Left lung (tissue), 10 donors: ENCODE data around the gene STK31. TPM values are rescaled to one million over a fixed set of nuclear protein-coding genes. Genes with fewer than 3 reads are reported as not detected.
"Not testable (repeated sequence)": the region's sequence is repeated elsewhere in the genome, so short reads cannot be mapped to it uniquely, and the experiment has no call there.

Source experiments
- ATAC-seq: fragments of 200-7000 bp; cut with Tn5 transposase; one replicate; pipeline ENCODE4 v1.9.1; 2020; ENCODE audit warnings: moderate library complexity
- DNase-seq, 4 donors: peaks; one replicate each; pipeline ENCODE4 v3.0.0-alpha.2; 2013 to 2020
- H3K27ac ChIP-seq, 2 donors: fragments of 200-600 bp; sonication (generic) in 1 of 2; one replicate each; pipeline versions ENCODE4 v1.5.0 to v1.8.0; 2020 to 2021
- H3K27me3 ChIP-seq, 2 donors: fragments of 200-600 bp; sonication (generic) in 1 of 2; one replicate each; pipeline versions ENCODE4 v1.5.0 to v1.8.0; 2020 to 2021
- H3K36me3 ChIP-seq, 2 donors: fragments of 200-600 bp; sonication (generic) in 1 of 2; one replicate each; pipeline versions ENCODE4 v1.5.0 to v1.8.0; 2020 to 2021
- H3K4me1 ChIP-seq, 2 donors: fragments of 200-600 bp; one replicate each; pipeline ENCODE4 v1.8.0; 2021
- H3K4me3 ChIP-seq, 2 donors: fragments of 200-600 bp; sonication (generic) in 1 of 2; one replicate each; pipeline versions ENCODE4 v1.5.0 to v1.8.0; 2020 to 2021; ENCODE audit warnings: mild to moderate bottlenecking in 1 of 2
- H3K9me3 ChIP-seq, 2 donors: fragments of 200-600 bp; sonication (generic) in 1 of 2; one replicate each; pipeline versions ENCODE4 v1.5.0 to v1.8.0; 2020 to 2021
- intact Hi-C, 2 donors: fragments of 100-400 bp; cut with DNase I; formaldehyde crosslinking; loops; one replicate each; pipeline versions ENCODE4 v1.11.2 to v1.14.2; 2022
- polyA plus RNA-seq, 6 donors: library from polyadenylated mRNA; unstranded; fragments of 120-200 nt; gene quantifications; one replicate each; pipeline ENCODE4 v1.2.1, GENCODE V29; 2013; ENCODE audit not compliant: insufficient read length in 6 of 6
- total RNA-seq, 2 donors: library from RNA; stranded (reverse); fragmentation: NEBNext Ultra II Directional; extraction: Animal tissue kit (Norgen Biotek cat#: 25700); gene quantifications; one replicate each; pipeline ENCODE4 v1.2.1, GENCODE V29; 2021
- TF ChIP-seq, protein P1 (sequence below), 2 donors: fragments of 200-600 bp; sonication (generic) in 1 of 2; IDR thresholded peaks; one replicate each; pipeline versions ENCODE4 v1.5.0 to v1.8.0; 2021; ENCODE audit warnings: antibody characterized with exemption in 2 of 2
- donor health status: DM: no; HTN: yes; CAD: no.
- donor health status: DM: no; HTN: no; CAD: no.

The STK31 gene
- total and polyA plus RNA-seq, 8 donors, result 0.90 to 1.6 (median 1.3) TPM

DNA sequence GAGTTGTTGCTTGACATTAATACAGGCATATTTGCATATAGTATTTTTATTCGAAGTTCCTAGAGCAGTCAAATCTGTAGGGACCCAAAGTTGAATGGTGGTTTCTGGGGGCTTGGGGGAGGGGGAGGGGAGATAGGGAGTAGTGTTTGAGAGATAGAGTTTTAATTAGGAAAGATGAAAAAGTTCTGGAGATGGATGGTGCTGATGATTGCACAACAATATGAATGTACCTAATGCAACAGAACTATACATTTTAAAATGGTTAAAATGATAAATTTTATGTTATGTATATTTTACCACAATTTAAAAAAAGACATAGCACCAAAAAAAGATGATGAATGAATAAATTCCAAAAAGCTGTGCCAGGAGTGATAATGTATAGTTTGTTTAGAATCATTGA lies 41.8 kb downstream of the STK31 start:
- Histone ChIP-seq H3K9me3 (peaks cover 0 to 2% of the 10 kb centered on the region in 2 donors), H3K36me3 (no peaks in the 10 kb centered on the region), H3K27me3 (no peaks in the 10 kb centered on the region), H3K4me3 (no peak overlapping the region), H3K27ac (no peak overlapping the region), H3K4me1 (no peaks in the 10 kb centered on the region)
- ATAC-seq, result no peak
- intact Hi-C loops, result no loop called here
- TF ChIP-seq, protein P1, sequence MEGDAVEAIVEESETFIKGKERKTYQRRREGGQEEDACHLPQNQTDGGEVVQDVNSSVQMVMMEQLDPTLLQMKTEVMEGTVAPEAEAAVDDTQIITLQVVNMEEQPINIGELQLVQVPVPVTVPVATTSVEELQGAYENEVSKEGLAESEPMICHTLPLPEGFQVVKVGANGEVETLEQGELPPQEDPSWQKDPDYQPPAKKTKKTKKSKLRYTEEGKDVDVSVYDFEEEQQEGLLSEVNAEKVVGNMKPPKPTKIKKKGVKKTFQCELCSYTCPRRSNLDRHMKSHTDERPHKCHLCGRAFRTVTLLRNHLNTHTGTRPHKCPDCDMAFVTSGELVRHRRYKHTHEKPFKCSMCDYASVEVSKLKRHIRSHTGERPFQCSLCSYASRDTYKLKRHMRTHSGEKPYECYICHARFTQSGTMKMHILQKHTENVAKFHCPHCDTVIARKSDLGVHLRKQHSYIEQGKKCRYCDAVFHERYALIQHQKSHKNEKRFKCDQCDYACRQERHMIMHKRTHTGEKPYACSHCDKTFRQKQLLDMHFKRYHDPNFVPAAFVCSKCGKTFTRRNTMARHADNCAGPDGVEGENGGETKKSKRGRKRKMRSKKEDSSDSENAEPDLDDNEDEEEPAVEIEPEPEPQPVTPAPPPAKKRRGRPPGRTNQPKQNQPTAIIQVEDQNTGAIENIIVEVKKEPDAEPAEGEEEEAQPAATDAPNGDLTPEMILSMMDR (IDR thresholded peaks at IDR 0.05), result no peak
- DNase-seq, result no peak

DNA sequence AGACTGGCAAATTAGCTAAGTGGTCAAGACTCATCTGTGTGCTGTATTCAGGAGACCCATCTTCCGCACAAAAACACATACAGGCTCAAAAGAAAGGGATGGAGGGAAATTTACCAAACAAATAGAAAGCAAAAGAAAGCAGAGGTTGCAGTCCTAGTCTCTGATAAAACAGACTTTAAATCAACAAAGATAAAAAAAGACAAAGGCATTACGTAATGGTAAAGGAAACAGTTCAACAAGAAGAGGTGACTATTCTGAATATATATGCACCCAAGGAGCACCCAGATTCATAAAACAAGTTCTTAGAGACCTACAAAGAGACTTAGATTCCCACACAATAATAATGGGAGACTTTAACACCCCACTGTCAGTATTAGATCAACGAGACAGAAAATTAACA lies 48.8 kb downstream of the STK31 start:
- DNase-seq, intact Hi-C loops, H3K36me3 ChIP-seq, H3K4me1 ChIP-seq, H3K4me3 ChIP-seq, H3K27me3 ChIP-seq, H3K27ac ChIP-seq, H3K9me3 ChIP-seq, ATAC-seq: not testable (repeated sequence)

DNA sequence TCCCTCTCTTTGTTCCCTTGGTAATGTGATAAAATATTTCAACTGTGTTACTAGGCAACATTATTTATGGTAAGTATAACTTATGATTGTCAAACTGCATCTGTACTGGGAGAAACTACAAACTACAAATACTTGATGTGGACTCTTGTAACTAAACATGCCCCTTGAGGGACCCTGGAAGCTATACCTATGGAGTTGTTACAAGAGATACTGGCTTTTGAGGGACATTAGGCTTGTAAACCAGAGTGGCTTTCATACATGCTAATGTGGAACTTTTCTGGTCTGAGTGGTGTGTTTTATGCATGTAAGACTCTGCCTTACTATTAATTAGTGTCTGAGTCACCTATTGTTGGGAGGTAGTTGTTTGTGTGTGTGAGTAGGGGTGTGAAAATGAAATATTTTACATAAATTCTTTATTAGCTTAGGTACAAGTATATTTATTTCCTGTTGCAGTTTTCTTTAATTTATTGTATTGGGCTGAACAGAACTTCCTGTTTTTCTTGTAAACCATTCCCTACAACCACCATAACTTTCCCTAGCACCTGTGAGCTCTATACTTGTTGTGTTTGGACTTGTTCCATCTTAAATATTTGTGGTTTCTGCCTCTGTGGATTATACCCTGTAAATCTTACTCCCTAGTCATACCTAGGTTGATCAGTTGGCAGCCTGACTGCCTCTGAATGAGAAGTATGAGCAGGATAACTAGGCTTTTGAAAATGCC lies 49.8 kb downstream of the STK31 start:
- H3K4me1 ChIP-seq, result no peaks in the 10 kb centered on the region
- DNase-seq, result peak in 2 of 4 donors; percentile 4 to 29
- intact Hi-C loops, result no loop called here
- H3K27ac ChIP-seq, result no peak overlapping the region
- no peak overlapping the region for H3K4me3 ChIP-seq
- H3K27me3 ChIP-seq, result no peaks in the 10 kb centered on the region
- H3K9me3 ChIP-seq, result peaks cover 0 to 2% of the 10 kb centered on the region in 2 donors
- H3K36me3 ChIP-seq, result no peaks in the 10 kb centered on the region
- peak; percentile 96 for ATAC-seq
- TF ChIP-seq, protein P1 (IDR thresholded peaks at IDR 0.05), result no peak

DNA sequence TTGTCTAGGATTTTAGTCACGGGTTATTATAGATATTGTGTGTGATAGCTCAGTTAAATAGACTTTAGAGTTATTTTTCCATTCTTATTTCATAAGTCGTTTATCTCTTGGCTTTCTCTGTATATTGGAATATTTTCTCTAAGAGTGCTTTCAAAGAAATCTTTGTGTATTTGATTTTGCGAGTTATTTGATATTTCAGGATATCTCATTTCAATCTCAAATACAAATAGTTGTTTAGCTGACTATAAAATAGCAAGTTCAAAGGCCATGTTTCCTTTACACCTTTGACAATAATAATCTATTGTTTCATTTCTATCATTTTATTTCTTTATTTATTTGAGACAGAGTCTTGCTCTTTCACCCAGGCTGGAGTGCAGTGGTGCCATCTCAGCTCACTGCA lies 55.9 kb downstream of the STK31 start:
- DNase-seq (no peak), ATAC-seq (no peak)
- H3K27ac ChIP-seq, result no peak overlapping the region
- no peaks in the 10 kb centered on the region for H3K27me3 ChIP-seq
- no peak overlapping the region for H3K4me3 ChIP-seq
- no peaks in the 10 kb centered on the region for H3K4me1 ChIP-seq
- intact Hi-C loops, result no loop called here
- TF ChIP-seq, protein P1 (IDR thresholded peaks at IDR 0.05), result no peak
- no peaks in the 10 kb centered on the region for H3K9me3 ChIP-seq
- H3K36me3 ChIP-seq, result no peaks in the 10 kb centered on the region

DNA sequence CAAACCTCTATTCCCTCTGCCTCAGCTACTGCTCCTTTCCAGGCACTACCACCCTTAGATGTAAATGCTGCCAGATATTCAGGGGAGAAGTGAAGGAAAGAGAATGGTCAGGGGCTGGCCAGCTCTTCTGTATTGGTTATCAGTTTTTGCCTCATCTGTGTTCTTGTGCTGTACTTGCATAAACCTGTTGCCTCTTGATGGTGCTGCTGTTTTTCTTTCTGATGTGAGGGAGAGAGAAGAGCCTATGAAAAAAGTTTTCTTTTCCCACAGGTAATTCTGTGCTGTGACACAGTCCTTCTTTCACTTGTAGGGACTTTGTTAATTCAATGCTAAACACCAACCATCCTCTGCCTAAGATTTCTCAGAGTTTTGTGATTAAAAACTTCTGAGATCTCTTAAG lies 57.5 kb downstream of the STK31 start:
- Histone ChIP-seq H3K4me1 (no peaks in the 10 kb centered on the region), H3K36me3 (no peaks in the 10 kb centered on the region), H3K27ac (no peak overlapping the region), H3K4me3 (no peak overlapping the region), H3K27me3 (no peaks in the 10 kb centered on the region), H3K9me3 (no peaks in the 10 kb centered on the region)
- intact Hi-C loops, result no loop called here
- TF ChIP-seq, protein P1 (IDR thresholded peaks at IDR 0.05), result no peak
- DNase-seq, result no peak
- ATAC-seq, result no peak

DNA sequence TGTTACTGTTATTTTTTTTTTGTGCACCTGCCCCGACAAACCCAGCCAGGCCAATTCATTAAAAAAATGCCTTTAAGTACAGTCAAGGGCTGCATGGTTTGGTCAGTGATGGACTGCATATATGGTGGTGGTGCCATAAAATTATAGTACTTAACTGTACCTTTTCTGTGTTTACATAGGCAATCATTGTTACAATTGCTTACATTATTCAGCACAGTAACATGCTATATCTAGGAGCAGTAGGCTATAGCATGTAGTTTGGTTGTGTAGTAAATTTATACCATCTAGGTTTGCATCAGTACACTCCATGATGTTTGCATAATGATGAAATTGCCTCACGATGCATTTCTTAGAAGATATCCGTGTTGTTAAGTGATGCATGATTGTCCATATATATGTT lies 58.0 kb downstream of the STK31 start:
- no peak overlapping the region for H3K27ac ChIP-seq
- ATAC-seq, result no peak

DNA sequence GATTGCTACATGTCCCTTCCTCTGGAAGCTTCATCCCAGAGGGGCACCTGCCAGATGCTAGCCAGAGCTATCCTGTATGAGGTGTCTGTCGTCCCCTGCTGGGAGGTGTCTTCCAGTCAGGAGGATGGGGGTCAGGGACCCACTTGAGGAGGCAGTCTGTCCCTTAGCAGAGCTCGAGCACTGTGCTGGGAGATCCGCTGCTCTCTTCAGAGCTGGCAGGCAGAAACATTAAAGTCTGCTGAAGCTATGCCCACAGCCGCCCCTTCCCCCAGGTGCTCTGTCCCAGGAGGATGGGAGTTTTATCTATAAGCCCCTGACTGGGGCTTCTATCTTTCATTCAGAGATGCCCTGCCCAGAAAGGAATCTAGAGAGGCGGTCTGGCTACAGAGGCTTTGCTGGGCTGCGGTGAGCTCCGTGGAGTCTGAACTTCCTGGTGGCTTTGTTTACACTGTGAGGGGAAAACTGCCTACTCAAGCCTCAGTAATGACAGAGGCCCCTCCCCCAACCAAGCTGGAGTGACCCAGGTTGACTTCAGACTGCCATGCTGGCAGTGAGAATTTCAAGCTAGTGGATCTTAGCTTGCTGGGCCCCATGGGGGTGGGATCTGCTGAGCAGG lies 69.3 kb downstream of the STK31 start:
- H3K4me3 ChIP-seq, H3K36me3 ChIP-seq, intact Hi-C loops, H3K4me1 ChIP-seq, ATAC-seq, H3K27ac ChIP-seq, H3K27me3 ChIP-seq: not testable (repeated sequence)
- peaks cover 0 to 19% of the 10 kb centered on the region in 2 donors for H3K9me3 ChIP-seq
- DNase-seq, result peak in 1 of 4 donors; percentile 20

More for the DNA sequence above, 58.0 kb downstream of the STK31 start:
- no peaks in the 10 kb centered on the region for H3K4me1 ChIP-seq
- no peaks in the 10 kb centered on the region for H3K27me3 ChIP-seq
- intact Hi-C loops, result no loop called here
- TF ChIP-seq, protein P1 (IDR thresholded peaks at IDR 0.05), result no peak
- H3K9me3 ChIP-seq, result no peaks in the 10 kb centered on the region
- no peak overlapping the region for H3K4me3 ChIP-seq
- no peaks in the 10 kb centered on the region for H3K36me3 ChIP-seq
- DNase-seq, result no peak
